Calu3 (cell line): Measurements from ENCODE around the gene SCART1. TPM values are rescaled to one million over a fixed set of nuclear protein-coding genes. Genes with fewer than 3 reads are reported as not detected.

ENCODE experiments used
- BruUV-seq: library from RNA; stranded (reverse); fragments of 400-500 nt; replicated peaks from 2 replicates; lab custom pipeline; 2021; lab: Mats Ljungman, UMichigan
- CTCF ChIA-PET: fragments of 300-600 bp; sonication (Branson Sonifier 250); formaldehyde crosslinking; loops from one replicate; lab custom pipeline; 2022; ENCODE audit warnings: antibody characterized with exemption; lab: Charles Lee
- DNase-seq: peaks from one replicate; pipeline ENCODE4 v3.0.0; 2022
- H3K27ac Mint-ChIP-seq: one replicate; pipeline ENCODE4 v1.8.0; 2022; ENCODE audit warnings: mixed read lengths; ENCODE audit not compliant: unreplicated experiment
- H3K27me3 Mint-ChIP-seq: one replicate; pipeline ENCODE4 v1.8.0; 2022; ENCODE audit warnings: mixed read lengths; ENCODE audit not compliant: unreplicated experiment
- H3K36me3 Mint-ChIP-seq: one replicate; pipeline ENCODE4 v1.8.0; 2022; ENCODE audit warnings: mild to moderate bottlenecking, moderate library complexity, mixed read lengths; ENCODE audit not compliant: insufficient read depth, unreplicated experiment
- H3K4me1 Mint-ChIP-seq: one replicate; pipeline ENCODE4 v1.8.0; 2022; ENCODE audit warnings: mild to moderate bottlenecking, low read depth, mixed read lengths; ENCODE audit not compliant: unreplicated experiment
- H3K4me3 Mint-ChIP-seq: one replicate; pipeline ENCODE4 v1.8.0; 2022; ENCODE audit warnings: mild to moderate bottlenecking, low read depth, moderate library complexity, mixed read lengths; ENCODE audit not compliant: unreplicated experiment
- H3K9me3 Mint-ChIP-seq: one replicate; pipeline ENCODE4 v1.8.0; 2022; ENCODE audit warnings: low read depth, mixed read lengths; ENCODE audit not compliant: unreplicated experiment
- intact Hi-C: fragments of 100-400 bp; cut with micrococcal nuclease; formaldehyde crosslinking; loops from one replicate; pipeline ENCODE4 v1.10.0; 2022; ENCODE audit not compliant: unreplicated experiment
- total RNA-seq: library from RNA; stranded (reverse); gene quantifications from 2 replicates; pipeline ENCODE4 v1.2.3, GENCODE V29; 2022
- TF ChIP-seq, protein P1 (sequence below): fragments of 200-600 bp; IDR thresholded peaks from one replicate; pipeline ENCODE4 v1.8.0; 2022; ENCODE audit warnings: antibody characterized with exemption; ENCODE audit not compliant: unreplicated experiment

The SCART1 gene
- total RNA-seq, 1 experiment from 2014 or later, result 1.8 TPM

DNA sequence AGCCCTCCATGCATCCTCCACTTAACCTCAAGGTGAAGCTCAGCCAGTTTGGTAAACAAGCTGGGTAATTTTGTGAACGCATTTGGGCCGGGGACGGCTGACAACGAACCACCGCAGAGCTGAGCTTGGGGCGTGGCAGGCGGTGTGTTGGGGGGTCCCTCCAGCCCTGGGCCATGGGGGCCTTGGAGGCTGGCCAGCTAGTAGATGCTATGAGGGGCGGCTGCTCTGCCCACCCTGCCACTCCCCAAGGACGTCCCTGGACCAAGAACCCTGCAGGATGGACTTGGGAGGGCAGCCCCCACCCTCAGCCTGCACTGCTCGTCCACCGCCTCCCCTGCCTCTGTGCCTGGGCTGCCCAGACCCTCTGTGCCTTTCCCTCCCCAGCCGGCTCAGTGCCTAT is 12.0 kb upstream of the SCART1 start:
- no peak overlapping the region for H3K4me3 Mint-ChIP-seq
- no peaks in the 10 kb centered on the region for H3K27me3 Mint-ChIP-seq
- H3K9me3 Mint-ChIP-seq, result peaks cover 3% of the 10 kb centered on the region
- DNase-seq, result no peak
- CTCF ChIA-PET, result no interaction called here
- TF ChIP-seq, protein P1, sequence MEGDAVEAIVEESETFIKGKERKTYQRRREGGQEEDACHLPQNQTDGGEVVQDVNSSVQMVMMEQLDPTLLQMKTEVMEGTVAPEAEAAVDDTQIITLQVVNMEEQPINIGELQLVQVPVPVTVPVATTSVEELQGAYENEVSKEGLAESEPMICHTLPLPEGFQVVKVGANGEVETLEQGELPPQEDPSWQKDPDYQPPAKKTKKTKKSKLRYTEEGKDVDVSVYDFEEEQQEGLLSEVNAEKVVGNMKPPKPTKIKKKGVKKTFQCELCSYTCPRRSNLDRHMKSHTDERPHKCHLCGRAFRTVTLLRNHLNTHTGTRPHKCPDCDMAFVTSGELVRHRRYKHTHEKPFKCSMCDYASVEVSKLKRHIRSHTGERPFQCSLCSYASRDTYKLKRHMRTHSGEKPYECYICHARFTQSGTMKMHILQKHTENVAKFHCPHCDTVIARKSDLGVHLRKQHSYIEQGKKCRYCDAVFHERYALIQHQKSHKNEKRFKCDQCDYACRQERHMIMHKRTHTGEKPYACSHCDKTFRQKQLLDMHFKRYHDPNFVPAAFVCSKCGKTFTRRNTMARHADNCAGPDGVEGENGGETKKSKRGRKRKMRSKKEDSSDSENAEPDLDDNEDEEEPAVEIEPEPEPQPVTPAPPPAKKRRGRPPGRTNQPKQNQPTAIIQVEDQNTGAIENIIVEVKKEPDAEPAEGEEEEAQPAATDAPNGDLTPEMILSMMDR, result no peak
- peaks cover 9% of the 10 kb centered on the region for H3K4me1 Mint-ChIP-seq
- no peak overlapping the region for H3K27ac Mint-ChIP-seq
- intact Hi-C loops, result no loop called here
- peaks cover 12% of the 10 kb centered on the region for H3K36me3 Mint-ChIP-seq
- no TSS peak for BruUV-seq

- H3K4me3 Mint-ChIP-seq, result no peak overlapping the region
- peaks cover 6% of the 10 kb centered on the region for H3K9me3 Mint-ChIP-seq
- peaks cover 15% of the 10 kb centered on the region for H3K36me3 Mint-ChIP-seq
- H3K4me1 Mint-ChIP-seq, result peaks cover 9% of the 10 kb centered on the region
- no peaks in the 10 kb centered on the region for H3K27me3 Mint-ChIP-seq
- CTCF ChIA-PET, result no interaction called here
- H3K27ac Mint-ChIP-seq, result no peak overlapping the region
- DNase-seq, result no peak
- TF ChIP-seq, protein P1, result no peak
- no TSS peak for BruUV-seq
- intact Hi-C loops, result no loop called here
Observed at GRCh38 chr10:133442191-133442966, 11.4 kb upstream of the SCART1 start.

- peaks cover 6% of the 10 kb centered on the region for H3K4me1 Mint-ChIP-seq
- H3K9me3 Mint-ChIP-seq, result peaks cover 8% of the 10 kb centered on the region
- CTCF ChIA-PET, result no interaction called here
- H3K27me3 Mint-ChIP-seq, result no peaks in the 10 kb centered on the region
- no peak for DNase-seq
- H3K27ac Mint-ChIP-seq, result no peak overlapping the region
- TF ChIP-seq, protein P1, result no peak
- BruUV-seq, result no TSS peak
- H3K4me3 Mint-ChIP-seq, result no peak overlapping the region
- peaks cover 15% of the 10 kb centered on the region for H3K36me3 Mint-ChIP-seq
- intact Hi-C loops, result no loop called here
Observed at GRCh38 chr10:133442967-133443924, 10.5 kb upstream of the SCART1 start.

DNA sequence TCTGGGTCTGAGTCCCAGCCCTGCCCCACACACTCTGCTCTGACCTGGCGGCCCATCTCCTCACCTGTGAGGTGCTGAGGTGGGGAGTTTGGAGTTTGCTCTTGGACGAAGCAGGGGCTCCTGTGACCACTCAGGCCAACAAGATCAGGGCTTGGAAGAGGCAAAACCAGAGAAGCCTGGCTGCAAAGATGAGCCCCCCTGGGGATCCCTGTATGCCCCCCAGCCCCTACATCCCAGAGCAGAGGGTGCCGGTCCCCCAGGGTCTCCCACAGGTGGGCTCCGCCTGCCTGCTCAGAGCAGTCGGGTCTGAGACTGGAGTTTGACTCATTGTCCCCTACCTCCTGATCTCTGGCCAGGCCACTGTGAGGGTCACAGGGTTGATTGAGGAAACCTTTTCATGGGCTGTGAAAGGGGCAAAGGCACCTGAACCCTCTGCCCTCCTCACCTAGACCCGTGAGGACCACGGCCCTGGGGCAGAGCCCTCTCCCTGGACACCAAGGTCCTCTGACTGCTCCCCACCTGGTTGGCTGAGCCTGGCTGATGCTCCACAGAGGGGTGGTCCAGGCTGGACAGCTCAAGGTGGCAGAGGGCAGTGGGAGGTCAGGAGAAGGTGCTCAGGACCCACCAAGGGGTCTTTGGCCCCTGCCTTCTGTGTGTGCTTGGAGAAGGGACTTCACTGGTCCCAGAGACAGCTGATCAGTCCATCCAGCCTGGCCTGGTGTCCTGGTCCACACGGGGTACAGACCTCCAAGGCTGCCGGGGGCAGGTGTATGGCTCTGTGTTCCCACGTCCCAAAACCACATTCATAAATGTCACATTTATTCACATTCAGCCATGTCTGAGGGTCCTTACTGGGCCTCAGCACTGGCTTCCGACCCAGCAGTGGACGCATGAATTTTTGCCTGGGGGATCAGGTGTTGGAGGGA is 9.1 kb upstream of the SCART1 start:
- peaks cover 15% of the 10 kb centered on the region for H3K36me3 Mint-ChIP-seq
- no peaks in the 10 kb centered on the region for H3K27me3 Mint-ChIP-seq
- no peak overlapping the region for H3K27ac Mint-ChIP-seq
- no peaks in the 10 kb centered on the region for H3K4me1 Mint-ChIP-seq
- DNase-seq, result no peak
- peaks cover 10% of the 10 kb centered on the region for H3K9me3 Mint-ChIP-seq
- TF ChIP-seq, protein P1, result no peak
- no peak overlapping the region for H3K4me3 Mint-ChIP-seq
- intact Hi-C loops, result no loop called here
- no TSS peak for BruUV-seq
- CTCF ChIA-PET, result no interaction called here
